CMK (cell line): ENCODE data around the gene MAPK8IP3.

Experiments used
- DNase-seq: peaks from one replicate; pipeline ENCODE4 v3.0.0-alpha.2; 2010; ENCODE audit warnings: low read depth

The MAPK8IP3 gene

GRCh38 chr16:1774448-1774780, 68.4 kb downstream of the MAPK8IP3 start:
- DNase-seq, result no peak

GRCh38 chr16:1775006-1775845, 69.2 kb downstream of the MAPK8IP3 start:
- DNase-seq, result no peak

GRCh38 chr16:1775846-1776671, 70.1 kb downstream of the MAPK8IP3 start:
- no peak for DNase-seq

GRCh38 chr16:1776672-1776955, 70.6 kb downstream of the MAPK8IP3 start:
- DNase-seq, result no peak

- no peak for DNase-seq
These were observed 71.0 kb downstream of the MAPK8IP3 start for GRCh38 chr16:1776991-1777374.

- no peak for DNase-seq
These were observed 71.6 kb downstream of the MAPK8IP3 start for GRCh38 chr16:1777375-1778199.

GRCh38 chr16:1778200-1779179, 72.5 kb downstream of the MAPK8IP3 start:
- no peak for DNase-seq

- DNase-seq, result no peak
These were observed 73.3 kb downstream of the MAPK8IP3 start for GRCh38 chr16:1779234-1779701.

GRCh38 chr16:1779741-1780676, 74.0 kb downstream of the MAPK8IP3 start:
- no peak for DNase-seq

GRCh38 chr16:1780677-1781072, 74.7 kb downstream of the MAPK8IP3 start:
- no peak for DNase-seq

GRCh38 chr16:1781254-1781653, 75.3 kb downstream of the MAPK8IP3 start:
- no peak for DNase-seq

GRCh38 chr16:1781758-1782407, 75.9 kb downstream of the MAPK8IP3 start:
- no peak for DNase-seq

GRCh38 chr16:1782408-1783264, 76.6 kb downstream of the MAPK8IP3 start, which contains the start of the genes NUBP2 and SPSB3:
NUBP2 (plus strand) TSS chr16:1782960; CDS start chr16:1783021, 61 bp downstream.
SPSB3 (minus strand) TSS chr16:1782571; CDS start chr16:1781483, 1,088 bp downstream.
- DNase-seq, result peak; percentile 99

GRCh38 chr16:1784977-1785845, 79.2 kb downstream of the MAPK8IP3 start:
- no peak for DNase-seq

GRCh38 chr16:1785846-1786170, 79.8 kb downstream of the MAPK8IP3 start:
- DNase-seq, result no peak

GRCh38 chr16:1786242-1787055, 80.5 kb downstream of the MAPK8IP3 start:
- no peak for DNase-seq

- DNase-seq, result no peak
These were observed 81.0 kb downstream of the MAPK8IP3 start for GRCh38 chr16:1787056-1787321.
